GM12892 (cell line): ENCODE data around the gene TEX22.

Source experiments
- POLR2A ChIP-seq: IDR thresholded peaks from 2 replicates; pipeline ENCODE4 v1.6.1; 2011; ENCODE audit warnings: low read depth, low read length, control low read depth
- POLR2AphosphoS5 ChIP-seq: IDR thresholded peaks from 2 replicates; pipeline ENCODE4 v1.6.1; 2011; ENCODE audit warnings: low read depth, low read length, control low read depth
- TAF1 ChIP-seq: IDR thresholded peaks from 2 replicates; pipeline ENCODE4 v1.6.1; 2011; ENCODE audit warnings: low read depth, mild to moderate bottlenecking, control low read depth, low read length, borderline replicate concordance

- no peak for TF ChIP-seq POLR2A
- no peak for TF ChIP-seq POLR2AphosphoS5
- TF ChIP-seq TAF1, result no peak
Observed at GRCh38 chr14:105425823-105426247, 27.5 kb downstream of the TEX22 start.
